ENCODE measurements around the gene NOP16. TPM values are rescaled to one million over a fixed set of nuclear protein-coding genes. Genes with fewer than 3 reads are reported as not detected.
A peak's percentile ranks its signal among the peaks of the same experiment; 100 is the strongest.

The NOP16 gene, protein sequence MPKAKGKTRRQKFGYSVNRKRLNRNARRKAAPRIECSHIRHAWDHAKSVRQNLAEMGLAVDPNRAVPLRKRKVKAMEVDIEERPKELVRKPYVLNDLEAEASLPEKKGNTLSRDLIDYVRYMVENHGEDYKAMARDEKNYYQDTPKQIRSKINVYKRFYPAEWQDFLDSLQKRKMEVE
- 10 to 100 TPM; 27.8 to 48.7 (median 33.2) TPM for total RNA-seq (2021; fragmentation: NEBNext Ultra II Directional; extraction: Animal tissue kit (Norgen Biotek cat#: 25700))
- long read RNA-seq, transcript NOP16-211 (5 exons, 954 nt) = minor isoform, 8 of 58 reads
- long read RNA-seq, transcript NOP16-207 (5 exons, 1,258 nt) = major isoform, 45 of 58 reads
- long read RNA-seq, partial matches to known transcripts = 0 of 58 reads
- long read RNA-seq, other reads (novel, unspliced or antisense) = 1 of 58 reads

DNA sequence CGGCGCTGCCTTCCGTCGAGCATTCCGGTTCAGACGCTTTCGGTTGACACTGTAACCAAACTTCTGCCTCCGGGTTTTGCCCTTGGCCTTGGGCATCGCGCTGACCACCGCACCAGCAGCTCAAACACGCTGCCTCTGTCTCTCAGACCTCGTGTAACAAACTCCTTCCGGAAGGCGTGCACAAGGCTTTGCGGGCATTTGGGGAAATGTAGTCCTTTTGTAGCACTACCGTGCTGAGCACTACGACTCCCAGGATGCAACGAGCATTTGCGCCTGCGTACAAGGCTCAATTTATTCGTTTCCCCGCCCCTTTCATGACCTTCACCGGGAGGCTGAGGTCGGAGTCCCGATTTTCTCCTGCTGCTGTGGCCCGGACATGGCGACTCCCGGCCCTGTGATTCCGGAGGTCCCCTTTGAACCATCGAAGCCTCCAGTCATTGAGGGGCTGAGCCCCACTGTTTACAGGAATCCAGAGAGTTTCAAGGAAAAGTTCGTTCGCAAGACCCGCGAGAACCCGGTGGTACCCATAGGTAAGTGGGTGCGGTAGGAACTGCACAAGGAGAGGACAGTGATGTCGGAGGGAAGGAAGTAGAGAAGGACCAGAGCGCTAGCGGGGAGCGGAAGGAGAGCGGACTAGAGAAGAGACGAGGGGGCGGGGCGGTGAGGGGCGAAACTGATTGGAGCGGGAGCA, at the start of gene NOP16, which contains the start of gene HIGD2A:
Gene NOP16, minus strand, starts transcription at position 155 of the 691 bp plus-strand sequence. Its CDS starts 59 bp downstream, at position 96.
Gene HIGD2A, plus strand, starts transcription at position 308 of the 691 bp plus-strand sequence. Its CDS starts 69 bp downstream, at position 377.
- Mint-ChIP-seq H3K4me3 (peak within 1 kb of the TSS; percentile 97), H3K27me3 (ENCODE audit: insufficient read depth) (peaks cover 5% of the 10 kb centered on the region), H3K27ac (peak within 1 kb of the TSS; percentile 98), H3K9me3 (no peaks in the 10 kb centered on the region), H3K4me1 (ENCODE audit: low read depth) (peaks cover 29% of the 10 kb centered on the region), H3K36me3 (ENCODE audit: low read depth) (peaks cover 46% of the 10 kb centered on the region)
- TF ChIP-seq, protein P1, sequence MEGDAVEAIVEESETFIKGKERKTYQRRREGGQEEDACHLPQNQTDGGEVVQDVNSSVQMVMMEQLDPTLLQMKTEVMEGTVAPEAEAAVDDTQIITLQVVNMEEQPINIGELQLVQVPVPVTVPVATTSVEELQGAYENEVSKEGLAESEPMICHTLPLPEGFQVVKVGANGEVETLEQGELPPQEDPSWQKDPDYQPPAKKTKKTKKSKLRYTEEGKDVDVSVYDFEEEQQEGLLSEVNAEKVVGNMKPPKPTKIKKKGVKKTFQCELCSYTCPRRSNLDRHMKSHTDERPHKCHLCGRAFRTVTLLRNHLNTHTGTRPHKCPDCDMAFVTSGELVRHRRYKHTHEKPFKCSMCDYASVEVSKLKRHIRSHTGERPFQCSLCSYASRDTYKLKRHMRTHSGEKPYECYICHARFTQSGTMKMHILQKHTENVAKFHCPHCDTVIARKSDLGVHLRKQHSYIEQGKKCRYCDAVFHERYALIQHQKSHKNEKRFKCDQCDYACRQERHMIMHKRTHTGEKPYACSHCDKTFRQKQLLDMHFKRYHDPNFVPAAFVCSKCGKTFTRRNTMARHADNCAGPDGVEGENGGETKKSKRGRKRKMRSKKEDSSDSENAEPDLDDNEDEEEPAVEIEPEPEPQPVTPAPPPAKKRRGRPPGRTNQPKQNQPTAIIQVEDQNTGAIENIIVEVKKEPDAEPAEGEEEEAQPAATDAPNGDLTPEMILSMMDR (IDR thresholded peaks at IDR 0.05) = no peak
- peak; percentile 97 for DNase-seq

DNA sequence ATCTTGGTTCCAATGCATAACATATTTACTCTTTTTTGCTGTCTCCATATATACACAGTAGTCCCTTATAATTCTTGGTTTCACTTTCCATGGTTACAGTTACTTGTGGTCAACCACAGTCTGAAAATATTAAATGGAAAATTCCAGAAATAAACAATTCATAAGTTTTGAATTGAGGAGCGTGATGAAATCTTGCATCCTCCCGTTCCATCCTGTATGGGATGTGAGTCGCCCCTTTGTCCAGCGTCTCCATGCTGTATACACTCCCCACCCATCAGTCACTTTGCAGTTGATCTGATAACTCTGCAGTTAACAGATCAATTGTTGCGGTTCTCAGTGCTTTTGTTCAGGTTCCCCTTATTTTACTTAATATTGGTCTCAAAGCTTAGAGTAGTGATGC, 48.3 kb upstream of the NOP16 start:
- H3K27me3 Mint-ChIP-seq (ENCODE audit: insufficient read depth) = peaks cover 7% of the 10 kb centered on the region
- no peaks in the 10 kb centered on the region for H3K9me3 Mint-ChIP-seq
- peak overlapping the region; percentile 65 for H3K4me3 Mint-ChIP-seq
- TF ChIP-seq, protein P1 (IDR thresholded peaks at IDR 0.05) = no peak
- H3K27ac Mint-ChIP-seq = peak overlapping the region; percentile 5; the same call in 1 of the 2 replicates
- no peak for DNase-seq
- H3K36me3 Mint-ChIP-seq (ENCODE audit: low read depth) = no peaks in the 10 kb centered on the region
- H3K4me1 Mint-ChIP-seq (ENCODE audit: low read depth) = peaks cover 24% of the 10 kb centered on the region

DNA sequence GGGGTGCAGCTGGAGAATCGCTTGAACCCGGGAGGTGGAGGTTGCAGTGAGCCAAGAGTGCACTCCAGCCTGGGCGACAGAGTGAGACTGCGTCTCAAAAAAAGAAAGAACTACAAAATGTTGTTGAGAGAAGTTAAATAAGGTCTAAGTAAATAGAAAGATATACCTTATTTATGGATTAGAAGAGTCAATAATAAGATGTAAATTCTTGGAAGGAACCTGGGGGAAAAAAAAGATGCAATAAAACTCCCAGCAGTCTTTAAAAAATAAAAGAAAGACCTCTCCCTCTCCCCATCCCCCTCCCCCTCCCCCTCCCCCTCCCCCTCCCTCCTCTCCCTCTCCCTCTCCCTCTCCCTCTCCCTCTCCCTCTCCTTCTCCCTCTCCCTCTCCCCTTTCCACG, 44.3 kb upstream of the NOP16 start:
- no peak for DNase-seq
- peaks cover 6% of the 10 kb centered on the region for H3K27me3 Mint-ChIP-seq (ENCODE audit: insufficient read depth)
- TF ChIP-seq, protein P1 (IDR thresholded peaks at IDR 0.05) = no peak
- no peak overlapping the region for H3K4me3 Mint-ChIP-seq
- H3K9me3 Mint-ChIP-seq = no peaks in the 10 kb centered on the region
- no peaks in the 10 kb centered on the region for H3K36me3 Mint-ChIP-seq (ENCODE audit: low read depth)
- peaks cover 13% of the 10 kb centered on the region for H3K4me1 Mint-ChIP-seq (ENCODE audit: low read depth)
- H3K27ac Mint-ChIP-seq = no peak overlapping the region

DNA sequence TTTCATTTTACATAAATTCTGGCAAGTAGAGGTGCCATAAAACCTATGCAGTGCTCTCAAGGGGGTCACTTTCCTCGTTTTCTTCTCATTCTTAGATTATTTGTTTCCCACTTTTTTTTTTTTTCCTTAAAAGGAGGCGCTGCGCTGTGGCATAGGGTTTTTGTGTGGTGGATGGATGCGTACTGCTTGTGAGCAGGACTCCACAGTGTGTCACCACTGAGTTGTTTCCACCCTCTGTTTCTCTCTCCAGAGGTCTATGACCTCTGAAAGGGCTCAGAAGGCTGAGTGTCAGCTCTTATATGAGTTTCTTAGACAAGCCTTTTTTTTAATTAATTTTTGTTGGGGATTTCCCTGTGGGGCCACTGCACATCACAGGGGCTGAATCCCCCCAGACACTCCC, 41.6 kb upstream of the NOP16 start:
- DNase-seq = no peak
- Mint-ChIP-seq H3K27me3 (ENCODE audit: insufficient read depth) (peaks cover 4% of the 10 kb centered on the region), H3K27ac (no peak overlapping the region)

DNA sequence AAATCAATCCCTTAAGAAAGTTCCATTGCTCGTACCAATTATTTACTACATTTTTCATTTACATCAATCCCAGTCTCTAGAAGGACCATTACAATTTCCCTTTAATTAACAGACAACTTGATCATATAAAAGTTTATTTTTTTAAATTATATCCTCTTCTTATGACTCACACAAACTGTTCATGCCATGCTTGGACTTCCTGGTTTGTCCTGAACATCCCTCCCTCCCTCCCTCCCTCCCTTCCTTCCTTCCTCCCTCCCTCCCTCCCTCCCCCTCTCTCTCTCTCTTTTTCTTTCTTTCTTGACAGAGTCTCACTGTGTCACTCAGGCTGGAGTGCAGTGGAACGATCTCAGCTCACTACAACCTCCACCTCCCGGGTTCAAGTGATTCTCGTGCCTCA, 39.6 kb upstream of the NOP16 start:
- TF ChIP-seq, protein P1 (IDR thresholded peaks at IDR 0.05) = no peak
- Mint-ChIP-seq H3K27ac (no peak overlapping the region), H3K4me1 (ENCODE audit: low read depth) (peaks cover 8% of the 10 kb centered on the region; the same call in 1 of the 2 replicates)

More for the DNA sequence above, 41.6 kb upstream of the NOP16 start:
- no peaks in the 10 kb centered on the region for H3K9me3 Mint-ChIP-seq
- TF ChIP-seq, protein P1 (IDR thresholded peaks at IDR 0.05) = no peak; the same call in 1 of the 2 replicates
- no peaks in the 10 kb centered on the region for H3K36me3 Mint-ChIP-seq (ENCODE audit: low read depth)
- peaks cover 8% of the 10 kb centered on the region; the same call in 1 of the 2 replicates for H3K4me1 Mint-ChIP-seq (ENCODE audit: low read depth)
- H3K4me3 Mint-ChIP-seq = no peak overlapping the region

More for the DNA sequence above, 39.6 kb upstream of the NOP16 start:
- H3K4me3 Mint-ChIP-seq = no peak overlapping the region
- DNase-seq = no peak
- no peaks in the 10 kb centered on the region for H3K36me3 Mint-ChIP-seq (ENCODE audit: low read depth)
- peaks cover 8% of the 10 kb centered on the region for H3K27me3 Mint-ChIP-seq (ENCODE audit: insufficient read depth)
- no peaks in the 10 kb centered on the region for H3K9me3 Mint-ChIP-seq
